GM12874 (cell line): ENCODE results near the gene DSN1.

Experiments used
- CTCF ChIP-seq: IDR thresholded peaks from 2 replicates; pipeline ENCODE4 v1.5.1; 2011; ENCODE audit warnings: low read depth, mild to moderate bottlenecking, control low read depth, low read length, moderate library complexity; ENCODE audit not compliant: insufficient read depth

Gene DSN1

GRCh38 chr20:36754656-36755222 lies 18.8 kb downstream of the DSN1 start:
- TF ChIP-seq CTCF, result peak; percentile 72

GRCh38 chr20:36752582-36752981 lies 21.0 kb downstream of the DSN1 start:
- no peak for TF ChIP-seq CTCF

- peak; percentile 26 for TF ChIP-seq CTCF
Measured at GRCh38 chr20:36745927-36746659, 27.5 kb downstream of the DSN1 start, which contains the start of gene NDRG3. TSS of gene NDRG3 (minus strand) at chr20:36746090. CDS start at chr20:36721735, 24,355 bp downstream.

GRCh38 chr20:36745234-36745926 lies 28.2 kb downstream of the DSN1 start:
- TF ChIP-seq CTCF, result no peak

GRCh38 chr20:36744764-36745191 lies 28.8 kb downstream of the DSN1 start:
- no peak for TF ChIP-seq CTCF

GRCh38 chr20:36744243-36744642 lies 29.3 kb downstream of the DSN1 start:
- no peak for TF ChIP-seq CTCF

- TF ChIP-seq CTCF, result no peak
Measured at GRCh38 chr20:36742558-36742957, 31.0 kb downstream of the DSN1 start.
